ENCODE measurements around the gene FBLN2.

Gene FBLN2

DNA sequence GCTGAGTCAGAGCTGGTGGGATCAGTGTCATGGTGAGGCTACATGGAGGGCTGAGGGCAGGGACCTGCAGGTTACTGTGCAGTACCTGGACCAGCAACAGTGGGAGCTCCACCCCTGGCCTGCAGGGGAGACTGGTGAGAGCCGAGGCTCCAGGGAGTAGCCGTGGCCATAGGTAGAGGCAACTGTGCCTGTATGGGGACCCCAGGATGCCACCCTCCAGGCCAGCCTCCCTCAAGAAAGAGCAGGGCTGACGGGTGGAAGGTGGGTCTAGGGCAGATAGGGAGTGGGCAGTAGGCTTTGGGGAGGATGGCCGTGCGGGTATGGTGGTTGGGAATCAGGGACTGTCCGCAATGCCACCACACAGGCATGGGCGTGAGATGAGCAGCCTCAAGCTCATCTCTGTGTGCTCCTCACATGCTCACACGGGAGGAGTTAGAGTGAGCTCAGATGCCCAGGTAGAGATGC lies 35.5 kb downstream of the FBLN2 start:
- H3K9ac ChIP-seq (ENCODE audit: low read depth, low read length) = no peak overlapping the region
- ATAC-seq (ENCODE audit: insufficient read depth, low read depth) = no peak
- no peaks in the 10 kb centered on the region for H3K27me3 ChIP-seq (ENCODE audit: insufficient read depth, low read length, poor library complexity)
- H3K4me2 ChIP-seq (ENCODE audit: insufficient read depth, low read length) = no peak overlapping the region
- no peak overlapping the region for H2AFZ ChIP-seq (ENCODE audit: low read depth, low read length)
- no peak overlapping the region for H3K4me3 ChIP-seq (ENCODE audit: low read depth in 1 of 2, low read length in 2 of 2)
- H4K20me1 ChIP-seq (ENCODE audit: insufficient read depth, low read length) = no peaks in the 10 kb centered on the region
- H3K27ac ChIP-seq (ENCODE audit: low read length) = no peak overlapping the region
- H3K9me3 ChIP-seq (ENCODE audit: insufficient read depth, low read length, severe bottlenecking) = no peaks in the 10 kb centered on the region
- no peak for DNase-seq
- no peaks in the 10 kb centered on the region for H3K79me2 ChIP-seq (ENCODE audit: insufficient read depth, low read length)
- H3K4me1 ChIP-seq (ENCODE audit: insufficient read depth, low read length) = peaks cover 21% of the 10 kb centered on the region
- no peaks in the 10 kb centered on the region for H3K36me3 ChIP-seq (ENCODE audit: insufficient read depth, low read length)
- TF ChIP-seq, protein P1, sequence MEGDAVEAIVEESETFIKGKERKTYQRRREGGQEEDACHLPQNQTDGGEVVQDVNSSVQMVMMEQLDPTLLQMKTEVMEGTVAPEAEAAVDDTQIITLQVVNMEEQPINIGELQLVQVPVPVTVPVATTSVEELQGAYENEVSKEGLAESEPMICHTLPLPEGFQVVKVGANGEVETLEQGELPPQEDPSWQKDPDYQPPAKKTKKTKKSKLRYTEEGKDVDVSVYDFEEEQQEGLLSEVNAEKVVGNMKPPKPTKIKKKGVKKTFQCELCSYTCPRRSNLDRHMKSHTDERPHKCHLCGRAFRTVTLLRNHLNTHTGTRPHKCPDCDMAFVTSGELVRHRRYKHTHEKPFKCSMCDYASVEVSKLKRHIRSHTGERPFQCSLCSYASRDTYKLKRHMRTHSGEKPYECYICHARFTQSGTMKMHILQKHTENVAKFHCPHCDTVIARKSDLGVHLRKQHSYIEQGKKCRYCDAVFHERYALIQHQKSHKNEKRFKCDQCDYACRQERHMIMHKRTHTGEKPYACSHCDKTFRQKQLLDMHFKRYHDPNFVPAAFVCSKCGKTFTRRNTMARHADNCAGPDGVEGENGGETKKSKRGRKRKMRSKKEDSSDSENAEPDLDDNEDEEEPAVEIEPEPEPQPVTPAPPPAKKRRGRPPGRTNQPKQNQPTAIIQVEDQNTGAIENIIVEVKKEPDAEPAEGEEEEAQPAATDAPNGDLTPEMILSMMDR (IDR thresholded peaks at IDR 0.05; ENCODE audit: borderline replicate concordance, extremely low read depth, low read length, poor library complexity, severe bottlenecking) = no peak
- TF ChIP-seq EZH2 (IDR thresholded peaks at IDR 0.05; ENCODE audit: borderline replicate concordance, low read depth, low read length, severe bottlenecking) = no peak

DNA sequence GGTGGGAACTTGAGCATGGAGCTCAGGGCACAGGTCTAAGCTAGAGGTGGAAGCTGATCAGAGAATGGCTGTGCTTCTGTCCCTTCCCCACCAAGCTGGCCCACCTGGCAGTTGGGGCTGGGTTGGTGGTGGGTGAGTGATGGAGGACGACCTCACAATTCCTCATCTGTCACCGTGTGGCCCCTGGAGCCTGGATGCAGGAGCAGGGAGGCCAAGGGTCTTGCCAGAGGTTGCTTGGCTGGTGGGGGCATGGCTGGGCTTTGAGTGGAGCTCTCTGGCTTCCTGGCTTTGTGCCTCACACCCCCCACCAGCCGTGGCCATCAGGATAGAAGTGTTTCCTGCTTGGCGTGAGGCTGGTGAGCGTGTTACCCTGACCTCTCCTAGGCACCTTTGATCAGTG lies 36.0 kb downstream of the FBLN2 start:
- Histone ChIP-seq H3K4me2 (ENCODE audit: insufficient read depth, low read length) (no peak overlapping the region), H3K4me1 (ENCODE audit: insufficient read depth, low read length) (peaks cover 21% of the 10 kb centered on the region), H3K4me3 (ENCODE audit: low read depth in 1 of 2, low read length in 2 of 2) (no peak overlapping the region), H3K27me3 (ENCODE audit: insufficient read depth, low read length, poor library complexity) (no peaks in the 10 kb centered on the region), H2AFZ (ENCODE audit: low read depth, low read length) (no peak overlapping the region), H4K20me1 (ENCODE audit: insufficient read depth, low read length) (no peaks in the 10 kb centered on the region), H3K27ac (ENCODE audit: low read length) (no peak overlapping the region), H3K36me3 (ENCODE audit: insufficient read depth, low read length) (no peaks in the 10 kb centered on the region), H3K9ac (ENCODE audit: low read depth, low read length) (no peak overlapping the region), H3K9me3 (ENCODE audit: insufficient read depth, low read length, severe bottlenecking) (no peaks in the 10 kb centered on the region), H3K79me2 (ENCODE audit: insufficient read depth, low read length) (no peaks in the 10 kb centered on the region)
- TF ChIP-seq, protein P1 (IDR thresholded peaks at IDR 0.05; ENCODE audit: borderline replicate concordance, extremely low read depth, low read length, poor library complexity, severe bottlenecking) = no peak
- no peak for TF ChIP-seq EZH2 (IDR thresholded peaks at IDR 0.05; ENCODE audit: borderline replicate concordance, low read depth, low read length, severe bottlenecking)
- DNase-seq (no peak), ATAC-seq (ENCODE audit: insufficient read depth, low read depth) (no peak)

DNA sequence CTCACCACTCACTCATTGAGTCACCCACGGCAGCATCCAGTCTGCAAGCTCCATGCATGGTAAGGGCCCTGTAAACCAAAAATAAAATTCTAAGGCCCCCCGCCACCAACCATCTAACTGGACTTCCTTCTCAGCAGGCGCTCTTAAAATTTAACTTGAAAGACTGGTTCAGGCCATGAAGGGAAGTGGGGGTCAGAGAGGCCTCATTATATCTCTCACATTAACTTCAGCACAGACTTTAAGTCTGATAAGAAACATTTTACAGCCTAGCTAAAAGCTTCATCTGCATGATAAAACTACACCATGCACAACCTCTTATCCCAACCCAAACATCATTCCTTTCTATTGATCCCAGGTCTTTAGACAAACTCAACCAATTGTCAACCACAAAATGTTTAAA lies 38.5 kb downstream of the FBLN2 start:
- no peak overlapping the region for H3K27ac ChIP-seq (ENCODE audit: low read length)

More for the DNA sequence above, 38.5 kb downstream of the FBLN2 start:
- Histone ChIP-seq H3K36me3 (ENCODE audit: insufficient read depth, low read length) (no peaks in the 10 kb centered on the region), H3K4me1 (ENCODE audit: insufficient read depth, low read length) (peaks cover 3% of the 10 kb centered on the region; the same call in 1 of the 2 replicates), H3K9me3 (ENCODE audit: insufficient read depth, low read length, severe bottlenecking) (no peaks in the 10 kb centered on the region), H3K4me2 (ENCODE audit: insufficient read depth, low read length) (no peak overlapping the region), H3K9ac (ENCODE audit: low read depth, low read length) (no peak overlapping the region), H3K79me2 (ENCODE audit: insufficient read depth, low read length) (no peaks in the 10 kb centered on the region), H3K4me3 (ENCODE audit: low read depth in 1 of 2, low read length in 2 of 2) (no peak overlapping the region), H3K27me3 (ENCODE audit: insufficient read depth, low read length, poor library complexity) (no peaks in the 10 kb centered on the region), H2AFZ (ENCODE audit: low read depth, low read length) (no peak overlapping the region), H4K20me1 (ENCODE audit: insufficient read depth, low read length) (no peaks in the 10 kb centered on the region)
- no peak for DNase-seq
- ATAC-seq (ENCODE audit: insufficient read depth, low read depth) = no peak
- TF ChIP-seq, protein P1 (IDR thresholded peaks at IDR 0.05; ENCODE audit: borderline replicate concordance, extremely low read depth, low read length, poor library complexity, severe bottlenecking) = no peak
- TF ChIP-seq EZH2 (IDR thresholded peaks at IDR 0.05; ENCODE audit: borderline replicate concordance, low read depth, low read length, severe bottlenecking) = no peak
